T-helper 1 cell (primary cell): ENCODE measurements around the gene BCAR1.
"Not testable (repeated sequence)": the region's sequence is repeated elsewhere in the genome, so short reads cannot be mapped to it uniquely, and the experiment has no call there.

Experiments used
- DNase-seq, 5 donors: peaks; one replicate each; pipeline ENCODE4 v3.0.0-alpha.2; 2012 to 2020
- total RNA-seq, 4 donors: gene quantifications; one replicate each; lab custom pipeline; 2026; lab: John Stamatoyannopoulos, UW

Gene BCAR1
- total RNA-seq, result 0 reads per million in 4 donors

- no peak for DNase-seq
These were observed at the start of gene BCAR1 for GRCh38 chr16:75251280-75252048. Gene BCAR1 (minus strand): TSS chr16:75251624. CDS start chr16:75251482, 142 bp downstream.

DNA sequence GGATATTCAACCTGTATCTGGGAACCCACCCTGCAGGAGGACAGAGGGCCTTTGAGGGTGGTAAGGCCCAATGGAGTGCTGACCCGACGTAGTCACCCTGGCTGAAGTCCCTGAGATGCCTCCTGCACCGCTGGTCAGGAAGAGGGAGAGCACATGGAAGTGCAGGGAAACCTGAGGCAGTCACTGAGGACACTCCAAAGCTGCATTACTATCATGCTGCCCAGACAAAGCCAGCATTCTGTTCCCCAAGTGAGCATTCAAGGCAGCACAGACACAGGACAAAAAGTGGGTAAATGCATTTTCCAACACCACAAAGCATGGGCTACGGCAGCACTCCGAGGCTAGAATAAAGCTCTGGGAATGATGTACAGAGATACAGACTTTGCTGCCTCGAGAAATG is 46.8 kb upstream of the BCAR1 start:
- DNase-seq, result no peak

GRCh38 chr16:75296606-75297005 is 45.2 kb upstream of the BCAR1 start:
- DNase-seq, result no peak

DNA sequence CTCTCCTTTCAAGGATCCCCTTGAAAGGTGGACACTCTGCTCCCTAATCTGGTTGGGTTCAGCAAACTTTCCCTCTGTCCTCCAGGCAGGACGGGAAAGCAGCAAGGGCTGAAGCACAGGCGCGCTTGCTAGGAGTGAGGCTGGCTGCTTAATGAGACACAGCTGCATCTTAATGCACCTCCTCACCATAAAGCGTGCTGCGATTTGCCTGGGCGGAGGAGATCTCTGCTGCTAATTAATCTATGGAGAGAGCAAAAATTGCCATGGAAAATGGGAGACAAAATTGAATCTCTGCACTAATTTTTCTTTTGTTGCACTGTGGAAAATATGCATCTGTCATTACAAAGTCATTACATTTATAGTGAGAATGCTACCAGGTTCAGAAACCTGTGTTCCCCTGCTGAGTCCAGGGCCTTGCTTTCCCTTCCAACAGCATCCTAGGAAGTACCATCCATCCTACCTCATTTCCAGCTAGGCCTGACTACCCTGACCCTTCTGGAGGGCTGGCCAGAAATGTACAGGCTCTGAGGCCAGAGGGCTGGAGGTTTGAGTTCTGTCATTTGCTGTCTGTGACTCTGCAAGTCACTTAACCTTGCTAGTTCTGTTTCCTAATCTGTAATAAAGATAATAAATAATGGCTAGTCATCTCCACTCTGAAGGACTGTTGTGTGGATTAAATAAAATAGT is 43.5 kb upstream of the BCAR1 start:
- no peak for DNase-seq

GRCh38 chr16:75293772-75294171 is 42.3 kb upstream of the BCAR1 start:
- no peak for DNase-seq

- DNase-seq, result no peak
These were observed 41.7 kb upstream of the BCAR1 start for GRCh38 chr16:75293173-75293572.

DNA sequence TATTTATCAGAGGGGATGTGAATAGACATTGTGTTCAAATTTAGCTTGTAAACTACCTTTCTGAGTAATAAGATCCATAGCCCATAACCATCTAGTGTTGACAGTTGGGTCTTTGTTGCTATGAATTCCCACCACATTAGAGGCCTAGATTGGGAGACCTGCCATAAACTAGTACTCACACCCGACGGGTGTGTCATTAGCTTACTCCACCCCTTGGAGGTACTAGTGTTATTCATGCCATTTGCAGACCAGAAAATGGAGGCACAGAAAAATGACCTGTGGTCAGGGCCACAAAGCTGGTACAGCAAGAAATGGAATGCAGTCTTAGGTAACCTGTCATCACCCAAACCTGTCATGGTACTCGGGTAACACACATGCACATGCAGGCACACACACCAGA is 41.3 kb upstream of the BCAR1 start:
- DNase-seq, result no peak

GRCh38 chr16:75289189-75289588 is 37.8 kb upstream of the BCAR1 start:
- no peak for DNase-seq

GRCh38 chr16:75288596-75289120 is 37.2 kb upstream of the BCAR1 start:
- DNase-seq, result peak in 4 of 5 donors; percentile 37 to 71 (median 57)

DNA sequence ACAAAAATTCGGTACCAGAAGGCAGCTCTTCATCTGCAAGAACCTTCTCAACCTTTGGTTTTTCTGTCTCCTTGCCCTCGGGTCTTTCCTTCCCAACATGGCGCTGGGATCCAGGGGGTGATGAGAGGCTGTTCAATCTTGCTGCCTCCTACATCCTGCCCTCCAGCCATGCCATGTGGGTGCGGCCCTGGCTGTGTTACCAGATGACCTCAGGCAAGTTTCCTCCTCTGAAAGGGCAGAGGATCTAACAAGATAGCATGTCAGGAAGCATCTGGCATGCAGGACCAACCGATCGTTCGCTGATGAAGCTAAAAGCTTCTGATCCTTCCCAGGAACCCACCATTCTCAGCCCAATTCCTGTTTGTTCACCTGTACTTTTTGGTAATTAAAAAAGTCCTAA is 36.8 kb upstream of the BCAR1 start:
- DNase-seq, result no peak

DNA sequence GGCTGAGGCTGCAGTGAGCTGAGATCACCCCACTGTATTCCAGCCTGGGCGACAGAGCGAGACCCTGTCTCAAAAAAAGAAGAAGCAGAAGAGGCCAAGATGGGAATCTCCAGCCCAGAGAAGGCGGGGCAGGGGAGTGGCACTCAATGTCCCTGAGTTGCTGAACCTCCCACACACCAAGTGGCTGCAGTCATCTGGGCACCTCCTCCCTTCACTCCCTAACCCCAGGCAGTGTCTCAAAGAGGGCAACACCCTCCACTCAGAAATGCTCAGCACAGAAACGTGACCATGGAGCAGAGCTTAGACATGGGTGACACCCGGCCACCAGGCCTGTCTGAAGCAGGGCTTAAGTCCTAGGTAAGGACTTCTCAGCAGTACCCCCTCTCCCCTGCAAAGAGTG is 36.3 kb upstream of the BCAR1 start:
- DNase-seq, result no peak

GRCh38 chr16:75286389-75286788 is 35.0 kb upstream of the BCAR1 start:
- no peak for DNase-seq

- DNase-seq, result no peak
These were observed 31.2 kb upstream of the BCAR1 start for GRCh38 chr16:75282466-75283281.

DNA sequence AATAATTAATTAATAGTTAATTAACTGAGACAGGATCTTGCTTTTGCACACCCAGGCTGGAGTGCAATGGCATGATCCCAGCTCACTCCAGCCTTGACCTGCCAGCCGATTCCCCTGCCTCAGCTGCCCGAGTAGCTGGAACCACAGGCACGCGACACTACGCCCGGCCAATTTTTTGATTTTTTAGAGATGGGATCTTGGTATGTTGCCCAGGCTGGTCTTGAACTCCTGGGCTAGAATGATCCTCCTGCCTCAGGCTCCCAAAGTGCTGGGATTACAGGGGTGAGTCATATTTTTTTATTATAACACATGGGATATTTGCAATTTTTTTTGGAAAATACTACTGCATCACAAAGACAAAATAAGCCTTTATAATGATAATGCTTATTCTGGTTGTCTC is 30.4 kb upstream of the BCAR1 start:
- no peak for DNase-seq

DNA sequence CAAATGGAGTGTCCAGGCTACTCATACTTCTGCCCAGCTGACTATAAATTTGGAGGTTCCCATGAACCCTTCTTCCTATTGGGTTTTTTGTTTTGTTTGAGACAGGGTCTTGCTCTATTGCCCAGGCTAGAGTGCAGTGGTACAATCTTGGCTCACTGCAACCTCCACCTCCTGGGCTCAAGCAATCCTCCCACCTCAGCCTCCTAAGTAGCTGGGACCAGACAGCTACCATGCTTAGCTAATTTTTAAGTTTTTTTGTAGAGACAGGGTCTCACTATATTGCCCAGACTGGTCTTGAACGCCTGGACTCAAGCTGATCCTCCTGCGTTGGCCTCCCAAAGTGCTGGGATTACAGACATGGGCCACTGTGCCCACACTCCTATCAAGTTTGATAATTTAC is 29.6 kb upstream of the BCAR1 start:
- not testable (repeated sequence) for DNase-seq

GRCh38 chr16:75280331-75280804 is 28.9 kb upstream of the BCAR1 start:
- DNase-seq, result no peak

DNA sequence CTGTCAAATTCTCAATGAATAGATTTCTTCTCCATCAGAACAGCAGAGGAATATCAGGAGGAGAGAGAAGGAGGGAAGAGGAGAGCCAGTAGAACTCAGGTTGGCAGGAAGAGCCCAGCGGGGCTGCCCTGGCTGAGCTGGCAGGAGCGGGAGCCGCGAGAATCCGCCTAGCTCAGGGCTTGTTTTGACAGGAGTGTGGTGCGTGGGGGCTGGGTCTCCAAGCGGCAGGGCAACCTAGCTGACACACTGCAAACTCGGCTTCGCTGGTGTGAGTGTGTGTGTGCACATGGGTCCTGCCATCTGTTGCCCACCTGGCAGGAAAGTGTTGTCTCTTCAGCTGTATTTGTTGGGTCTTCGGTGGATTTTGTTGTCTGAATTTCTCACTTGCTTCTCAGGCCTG is 27.9 kb upstream of the BCAR1 start:
- DNase-seq, result no peak

GRCh38 chr16:75273054-75273925 is 21.9 kb upstream of the BCAR1 start:
- DNase-seq, result no peak

DNA sequence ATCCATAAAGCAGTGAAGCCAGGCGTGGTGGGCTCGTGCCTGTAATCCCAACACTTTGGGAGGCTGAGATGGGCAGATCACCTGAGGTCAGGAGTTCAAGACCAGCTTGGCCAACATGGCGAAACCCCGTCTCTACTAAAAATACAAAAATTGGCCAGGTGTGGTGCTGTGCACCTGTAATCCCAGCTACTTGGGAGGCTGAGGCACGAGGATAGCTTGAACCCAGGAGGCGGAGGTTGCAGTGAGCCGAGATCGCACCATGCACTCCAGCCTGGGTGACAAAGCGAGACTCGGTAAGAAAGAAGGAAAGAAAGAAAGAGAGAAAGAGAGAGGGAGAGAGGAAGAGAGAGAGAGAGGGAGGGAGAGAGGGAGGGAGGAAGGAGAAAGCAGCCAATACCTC is 21.2 kb upstream of the BCAR1 start:
- not testable (repeated sequence) for DNase-seq

DNA sequence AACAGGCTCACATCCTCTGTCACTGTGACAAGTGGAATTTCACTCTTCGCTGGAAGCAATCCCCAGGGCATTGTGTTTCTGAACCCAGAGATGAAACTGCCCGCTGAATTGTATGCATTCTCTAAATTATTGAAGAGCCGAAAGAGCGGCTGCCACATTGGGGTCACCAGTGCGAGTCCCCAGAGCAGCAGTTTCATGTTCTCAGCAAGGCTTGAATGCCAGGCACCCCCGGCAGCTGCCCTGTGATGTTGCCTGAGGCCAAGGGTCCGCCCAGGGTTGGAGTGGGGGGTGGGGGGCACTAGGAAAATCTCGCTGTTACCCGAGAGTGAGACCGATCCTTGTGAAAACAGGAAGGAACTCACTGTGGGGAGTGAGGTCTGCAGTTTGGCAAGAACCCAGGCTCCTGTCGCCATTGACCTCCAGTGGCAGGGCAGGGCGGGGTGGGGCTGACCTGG is 20.7 kb upstream of the BCAR1 start:
- DNase-seq, result no peak

DNA sequence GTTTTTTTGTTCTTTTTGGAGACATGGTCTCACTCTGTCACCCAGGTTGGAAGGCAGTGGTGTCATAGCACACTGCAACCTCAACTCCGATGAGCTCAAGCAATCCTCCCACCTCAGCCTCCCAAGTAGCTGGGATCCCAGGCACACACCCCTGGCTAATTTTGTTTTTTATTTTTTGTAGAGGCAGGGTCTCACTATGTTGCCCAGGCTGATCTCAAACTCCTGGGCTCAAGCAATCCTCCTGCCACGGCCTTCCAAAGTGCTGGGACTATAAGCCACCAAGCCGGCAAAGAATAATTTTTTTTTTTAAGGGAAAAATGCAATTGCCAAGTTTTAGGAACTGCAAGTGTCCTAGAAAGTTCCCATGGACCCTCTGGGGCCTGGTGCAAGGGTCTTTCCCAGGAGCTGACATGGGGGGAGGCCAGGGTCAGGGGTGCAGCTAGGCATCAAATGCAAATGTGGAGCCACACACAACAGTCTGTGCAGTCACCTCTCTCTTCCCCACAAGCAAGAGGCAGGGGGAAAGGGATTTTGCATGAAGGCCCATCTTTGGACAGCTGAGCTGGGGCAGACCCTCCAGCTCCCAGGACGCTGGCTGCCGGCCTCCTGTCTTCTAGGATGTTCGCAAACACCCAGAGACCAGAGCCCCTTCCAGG is 20.1 kb upstream of the BCAR1 start:
- no peak for DNase-seq
